Progenitor cell of endocrine pancreas (in vitro differentiated cells): Measurements from ENCODE around the gene TNRC6C. TPM values are rescaled to one million over a fixed set of nuclear protein-coding genes. Genes with fewer than 3 reads are reported as not detected.
A peak's percentile ranks its signal among the peaks of the same experiment; 100 is the strongest.

Source experiments
- DNase-seq: peaks from one replicate; pipeline ENCODE4 v3.0.0; 2021; ENCODE audit warnings: low spot score; ENCODE audit not compliant: unreplicated experiment
- H3K27ac Mint-ChIP-seq: 2 replicates; pipeline ENCODE4 v1.8.0; 2021; ENCODE audit warnings: mild to moderate bottlenecking, moderate library complexity, mixed read lengths
- H3K27me3 Mint-ChIP-seq: 2 replicates; pipeline ENCODE4 v1.8.0; 2021; ENCODE audit warnings: mixed read lengths
- H3K36me3 Mint-ChIP-seq: 2 replicates; pipeline ENCODE4 v1.8.0; 2022; ENCODE audit warnings: mixed read lengths; ENCODE audit not compliant: insufficient read depth
- H3K4me1 Mint-ChIP-seq: 2 replicates; pipeline ENCODE4 v1.8.0; 2021; ENCODE audit warnings: low read depth, mixed read lengths
- H3K4me3 Mint-ChIP-seq: 2 replicates; pipeline ENCODE4 v1.8.0; 2021; ENCODE audit warnings: low read depth, mild to moderate bottlenecking, moderate library complexity, mixed read lengths
- H3K9me3 Mint-ChIP-seq: 2 replicates; pipeline ENCODE4 v1.8.0; 2021; ENCODE audit warnings: low read depth, mixed read lengths
- total RNA-seq: library from RNA; stranded (reverse); gene quantifications from 2 replicates; pipeline ENCODE4 v1.2.1, GENCODE V29; 2021
- TF ChIP-seq, protein P1 (sequence below): fragments of 200-600 bp; sonication (generic); IDR thresholded peaks from one replicate; pipeline ENCODE4 v1.5.0; 2021; ENCODE audit warnings: antibody characterized with exemption, mild to moderate bottlenecking; ENCODE audit not compliant: unreplicated experiment

Gene TNRC6C
- total RNA-seq, 1 donor from 2014 or later: 38.3 TPM

DNA sequence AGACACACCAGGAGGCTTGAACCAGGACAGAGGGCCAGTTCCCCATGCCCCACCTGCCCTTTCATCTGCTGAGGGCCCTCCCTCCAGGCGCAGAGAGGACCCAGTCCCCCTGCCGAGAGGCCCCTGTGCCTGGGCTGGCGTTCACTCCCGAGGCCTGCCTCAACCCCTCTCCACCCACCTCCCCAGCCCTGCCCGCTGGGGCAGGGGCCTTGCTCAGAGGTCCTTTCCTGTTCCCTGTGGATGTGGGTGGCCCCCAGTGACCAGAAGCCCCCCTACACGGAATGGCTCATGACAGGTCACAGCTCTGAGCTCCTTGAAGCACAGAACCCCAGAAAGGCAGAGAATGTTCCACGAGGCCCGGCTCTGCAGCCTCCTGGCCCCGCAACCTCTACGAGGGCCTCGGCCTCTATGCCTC, 163.3 kb downstream of the TNRC6C start:
- Mint-ChIP-seq H3K9me3 (no peaks in the 10 kb centered on the region), H3K27ac (no peak overlapping the region), H3K4me1 (peaks cover 11% of the 10 kb centered on the region), H3K4me3 (no peak overlapping the region), H3K36me3 (peaks cover 8% of the 10 kb centered on the region), H3K27me3 (no peaks in the 10 kb centered on the region)
- TF ChIP-seq, protein P1, sequence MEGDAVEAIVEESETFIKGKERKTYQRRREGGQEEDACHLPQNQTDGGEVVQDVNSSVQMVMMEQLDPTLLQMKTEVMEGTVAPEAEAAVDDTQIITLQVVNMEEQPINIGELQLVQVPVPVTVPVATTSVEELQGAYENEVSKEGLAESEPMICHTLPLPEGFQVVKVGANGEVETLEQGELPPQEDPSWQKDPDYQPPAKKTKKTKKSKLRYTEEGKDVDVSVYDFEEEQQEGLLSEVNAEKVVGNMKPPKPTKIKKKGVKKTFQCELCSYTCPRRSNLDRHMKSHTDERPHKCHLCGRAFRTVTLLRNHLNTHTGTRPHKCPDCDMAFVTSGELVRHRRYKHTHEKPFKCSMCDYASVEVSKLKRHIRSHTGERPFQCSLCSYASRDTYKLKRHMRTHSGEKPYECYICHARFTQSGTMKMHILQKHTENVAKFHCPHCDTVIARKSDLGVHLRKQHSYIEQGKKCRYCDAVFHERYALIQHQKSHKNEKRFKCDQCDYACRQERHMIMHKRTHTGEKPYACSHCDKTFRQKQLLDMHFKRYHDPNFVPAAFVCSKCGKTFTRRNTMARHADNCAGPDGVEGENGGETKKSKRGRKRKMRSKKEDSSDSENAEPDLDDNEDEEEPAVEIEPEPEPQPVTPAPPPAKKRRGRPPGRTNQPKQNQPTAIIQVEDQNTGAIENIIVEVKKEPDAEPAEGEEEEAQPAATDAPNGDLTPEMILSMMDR: no peak
- DNase-seq: no peak

DNA sequence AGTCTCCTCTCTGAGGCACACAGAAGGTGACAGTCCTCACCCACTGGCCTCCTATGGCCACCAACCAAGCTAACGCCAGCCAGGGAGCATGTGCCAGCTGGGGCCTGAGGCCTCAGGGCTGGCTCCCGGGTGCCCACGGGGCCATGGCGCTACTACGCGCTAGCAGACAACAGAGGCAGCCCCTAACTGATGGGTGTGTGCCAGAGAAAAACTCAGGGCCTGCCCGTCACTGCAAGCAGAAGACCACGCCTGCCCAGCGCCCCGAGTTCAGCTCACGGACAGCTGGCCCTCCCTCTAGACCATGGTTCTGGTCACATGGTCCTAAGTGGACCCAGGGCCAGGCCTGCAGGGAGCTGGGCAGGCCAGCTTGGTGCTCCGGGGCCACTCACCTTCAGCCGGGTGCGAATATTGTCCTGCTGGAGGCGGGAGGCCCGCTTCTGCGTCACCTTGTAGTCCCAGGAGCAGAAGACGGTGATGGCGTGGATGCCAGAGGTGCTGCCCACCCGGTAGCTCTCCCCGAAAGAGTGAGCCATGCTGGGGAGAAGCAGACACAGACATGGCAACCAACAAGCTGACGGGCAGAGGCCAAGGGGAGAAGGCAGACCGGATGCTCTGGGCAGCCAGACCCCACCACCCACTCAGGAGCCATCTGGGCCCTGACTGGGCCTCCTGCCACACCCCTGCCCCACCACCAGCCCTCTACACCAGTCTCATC, 163.9 kb downstream of the TNRC6C start:
- peaks cover 11% of the 10 kb centered on the region for H3K4me1 Mint-ChIP-seq
- TF ChIP-seq, protein P1: no peak
- H3K27ac Mint-ChIP-seq: no peak overlapping the region
- no peaks in the 10 kb centered on the region for H3K27me3 Mint-ChIP-seq
- no peak overlapping the region for H3K4me3 Mint-ChIP-seq
- H3K9me3 Mint-ChIP-seq: no peaks in the 10 kb centered on the region
- H3K36me3 Mint-ChIP-seq: peaks cover 7% of the 10 kb centered on the region
- DNase-seq: no peak

DNA sequence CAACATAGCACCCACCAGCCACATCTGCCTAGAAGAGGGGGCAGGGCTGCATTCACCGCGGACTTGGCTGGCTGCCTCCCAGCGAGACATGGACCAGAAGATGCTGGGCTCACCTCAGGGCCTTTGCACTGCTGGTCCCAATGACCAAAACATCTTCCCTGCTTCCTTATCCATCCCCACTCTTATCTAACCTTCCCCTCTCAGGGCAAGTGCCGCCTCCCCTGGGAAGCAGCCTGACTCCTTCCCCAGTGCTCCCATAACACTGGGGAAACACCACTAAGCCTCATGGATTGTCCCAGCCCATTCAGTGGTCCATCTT, 164.4 kb downstream of the TNRC6C start:
- Mint-ChIP-seq H3K4me1 (peaks cover 6% of the 10 kb centered on the region), H3K9me3 (no peaks in the 10 kb centered on the region), H3K27ac (no peak overlapping the region), H3K36me3 (peaks cover 7% of the 10 kb centered on the region), H3K4me3 (no peak overlapping the region), H3K27me3 (no peaks in the 10 kb centered on the region)
- TF ChIP-seq, protein P1: no peak
- no peak for DNase-seq

DNA sequence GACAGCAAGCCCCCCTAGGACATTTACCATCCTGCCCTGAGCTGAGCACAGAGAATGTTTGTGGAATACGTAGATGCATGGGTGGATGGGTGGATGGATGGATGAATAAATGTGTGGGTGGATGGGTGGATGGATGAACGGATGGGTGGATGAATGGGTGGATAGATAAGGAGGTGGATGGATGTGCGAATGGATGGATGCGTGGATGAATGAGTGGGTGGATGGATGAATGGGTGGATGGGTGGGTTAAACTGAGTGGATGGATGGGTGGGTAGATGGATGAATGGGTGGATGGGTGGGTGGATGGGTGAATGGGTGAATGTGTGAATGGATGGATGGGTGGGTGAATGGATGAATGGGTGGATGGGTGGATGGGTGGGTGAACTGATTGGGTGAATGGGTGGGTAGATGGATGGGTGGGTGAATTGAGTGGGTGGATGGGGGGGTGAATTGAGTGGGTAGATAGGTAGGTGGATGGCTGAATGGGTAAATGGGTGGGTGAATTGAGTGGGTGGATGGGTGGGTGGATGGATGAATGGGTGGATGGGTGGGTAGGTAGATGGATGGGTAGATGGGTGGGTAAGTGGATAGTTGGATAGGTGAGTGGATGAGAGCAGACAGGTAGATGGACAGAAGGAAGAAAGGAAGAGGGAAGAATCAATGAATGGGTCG, 164.9 kb downstream of the TNRC6C start:
- H3K4me1 Mint-ChIP-seq: peaks cover 4% of the 10 kb centered on the region
- H3K9me3 Mint-ChIP-seq: no peaks in the 10 kb centered on the region
- no peaks in the 10 kb centered on the region for H3K27me3 Mint-ChIP-seq
- H3K36me3 Mint-ChIP-seq: peaks cover 7% of the 10 kb centered on the region
- TF ChIP-seq, protein P1: no peak
- H3K4me3 Mint-ChIP-seq: no peak overlapping the region
- DNase-seq: no peak
- H3K27ac Mint-ChIP-seq: peak overlapping the region; percentile 89

DNA sequence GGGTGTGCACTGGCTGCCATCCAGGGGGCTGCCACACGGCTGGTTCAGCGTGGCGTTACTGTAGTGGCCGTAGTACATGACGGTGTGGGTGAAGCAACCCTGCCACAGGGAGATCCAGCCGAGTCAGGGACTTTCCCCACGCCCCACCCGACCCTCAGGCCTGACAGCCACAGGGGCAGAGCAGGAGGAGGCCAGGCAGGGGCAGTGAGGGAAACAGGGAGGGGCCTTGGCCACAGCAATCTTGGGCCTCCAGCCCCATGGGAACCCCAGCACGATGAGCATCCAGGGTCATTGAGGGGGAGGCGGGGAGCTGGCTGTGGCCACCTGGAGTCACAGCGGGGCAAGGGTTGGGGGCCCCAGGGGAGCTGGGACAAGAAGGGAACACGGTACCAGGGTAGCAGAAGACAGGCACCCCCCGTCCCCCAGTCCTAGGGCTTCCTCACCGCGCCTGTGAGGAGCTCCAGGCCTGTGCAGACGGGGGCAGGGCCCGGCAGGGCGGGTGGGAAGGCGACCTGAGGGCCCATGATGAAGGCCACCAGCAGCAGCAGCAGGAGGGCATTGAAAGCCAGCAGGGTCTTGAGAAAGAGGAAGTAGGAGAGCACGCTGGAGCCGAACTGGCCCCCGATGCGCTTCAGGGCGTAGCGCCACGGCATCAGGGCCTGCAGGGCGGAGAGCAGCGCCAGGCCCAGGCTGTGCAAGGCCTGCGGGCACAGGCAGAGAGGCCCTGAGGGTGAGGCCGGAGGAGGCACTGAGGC, 165.8 kb downstream of the TNRC6C start:
- Mint-ChIP-seq H3K27ac (no peak overlapping the region), H3K4me3 (no peak overlapping the region), H3K4me1 (peaks cover 6% of the 10 kb centered on the region), H3K27me3 (no peaks in the 10 kb centered on the region), H3K36me3 (peaks cover 7% of the 10 kb centered on the region), H3K9me3 (no peaks in the 10 kb centered on the region)
- DNase-seq: no peak
- TF ChIP-seq, protein P1: no peak
